ENCODE measurements around the gene MIB1.
A peak's percentile ranks its signal among the peaks of the same experiment; 100 is the strongest.

MIB1 gene

GRCh38 chr18:21740538-21741311, at the start of gene MIB1:
Gene MIB1 (plus strand): TSS chr18:21740792. CDS start chr18:21741584, 792 bp downstream.
- H3K4me3 ChIP-seq (replicated peaks in 1 of 2; ENCODE audit: low read depth in 2 of 2, low read length in 2 of 2), result peak within 1 kb of the TSS; percentile 87 to 92
- peak; percentile 97 to 98 for DNase-seq (ENCODE audit: low read depth in 2 of 2)
- TF ChIP-seq CTCF (IDR thresholded peaks at IDR 0.05; ENCODE audit: low read depth, low read length), result no peak

GRCh38 chr18:21693322-21693721, 47.3 kb upstream of the MIB1 start:
- no peak for DNase-seq (ENCODE audit: low read depth in 2 of 2)
- TF ChIP-seq CTCF (IDR thresholded peaks at IDR 0.05; ENCODE audit: low read depth, low read length), result no peak
- no peak overlapping the region for H3K4me3 ChIP-seq (replicated peaks in 1 of 2; ENCODE audit: low read depth in 2 of 2, low read length in 2 of 2)

GRCh38 chr18:21700528-21701075, 40.0 kb upstream of the MIB1 start:
- TF ChIP-seq CTCF (IDR thresholded peaks at IDR 0.05; ENCODE audit: low read depth, low read length), result no peak
- no peak overlapping the region for H3K4me3 ChIP-seq (replicated peaks in 1 of 2; ENCODE audit: low read depth in 2 of 2, low read length in 2 of 2)
- no peak for DNase-seq (ENCODE audit: low read depth in 2 of 2)

GRCh38 chr18:21701621-21702020, 39.0 kb upstream of the MIB1 start:
- no peak for DNase-seq (ENCODE audit: low read depth in 2 of 2)
- no peak for TF ChIP-seq CTCF (IDR thresholded peaks at IDR 0.05; ENCODE audit: low read depth, low read length)

GRCh38 chr18:21702602-21703001, 38.0 kb upstream of the MIB1 start:
- TF ChIP-seq CTCF (IDR thresholded peaks at IDR 0.05; ENCODE audit: low read depth, low read length), result no peak
- H3K4me3 ChIP-seq (replicated peaks in 1 of 2; ENCODE audit: low read depth in 2 of 2, low read length in 2 of 2), result no peak overlapping the region
- no peak for DNase-seq (ENCODE audit: low read depth in 2 of 2)

More at GRCh38 chr18:21701621-21702020, 39.0 kb upstream of the MIB1 start:
- no peak overlapping the region for H3K4me3 ChIP-seq (replicated peaks in 1 of 2; ENCODE audit: low read depth in 2 of 2, low read length in 2 of 2)

- H3K4me3 ChIP-seq (replicated peaks in 1 of 2; ENCODE audit: low read depth in 2 of 2, low read length in 2 of 2), result peak overlapping the region; percentile 79 to 80
- no peak for TF ChIP-seq CTCF (IDR thresholded peaks at IDR 0.05; ENCODE audit: low read depth, low read length)
- DNase-seq (ENCODE audit: low read depth in 2 of 2), result peak in 1 of 2 donors; percentile 54
Observed at GRCh38 chr18:21703241-21703820, 37.3 kb upstream of the MIB1 start.

Data from cardiac fibroblast (primary cell).